ENCODE results near the gene MEF2C. TPM values are rescaled to one million over a fixed set of nuclear protein-coding genes. Genes with fewer than 3 reads are reported as not detected.
A peak's percentile ranks its signal among the peaks of the same experiment; 100 is the strongest.

The MEF2C gene
- total RNA-seq, 1 donor from 2014 or later = 0.33 TPM

DNA sequence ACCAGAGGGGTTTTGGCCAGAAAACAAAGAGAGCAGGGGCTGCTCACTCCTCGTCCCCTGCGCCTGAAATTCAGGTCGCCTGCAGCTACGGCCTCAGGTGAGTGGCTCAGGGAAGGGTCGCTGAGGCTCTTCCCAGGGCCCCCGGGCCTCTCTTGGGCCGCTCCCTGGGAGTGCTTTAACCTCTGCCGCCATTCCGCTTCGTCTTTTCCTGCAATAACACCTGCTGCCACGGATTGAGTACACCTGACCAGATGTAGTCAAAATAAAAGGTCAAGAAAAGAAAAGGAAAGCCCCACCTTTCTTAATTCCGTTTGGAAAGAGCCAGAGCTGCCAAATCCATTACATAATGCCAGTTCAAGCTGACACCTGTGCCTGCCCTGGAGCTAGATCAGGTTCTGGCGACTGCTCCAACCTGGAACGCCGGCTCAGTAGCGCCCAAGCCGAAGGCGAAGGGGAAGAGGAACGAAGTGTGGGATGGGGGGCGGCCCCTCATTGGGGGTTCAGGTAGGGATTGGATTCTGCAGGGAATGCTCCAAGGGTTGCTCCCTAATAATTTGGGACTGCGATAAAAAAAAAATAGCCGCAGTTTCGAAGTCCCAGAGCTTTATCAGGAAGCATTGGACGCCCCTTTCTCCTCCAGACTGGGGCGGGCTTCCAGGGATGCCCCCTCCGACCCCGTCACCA is 193.9 kb downstream of the MEF2C start:
- H3K9me3 Mint-ChIP-seq = no peaks in the 10 kb centered on the region
- peak; percentile 54 for DNase-seq
- no peak overlapping the region for H3K4me3 Mint-ChIP-seq
- peaks cover 90% of the 10 kb centered on the region for H3K27me3 Mint-ChIP-seq
- peaks cover 4% of the 10 kb centered on the region for H3K36me3 Mint-ChIP-seq (ENCODE audit: low read depth)
- intact Hi-C loops (cut with micrococcal nuclease) = loop anchor here (10.0 kb wide), 1 partner anchor 1264 kb away; no protein-coding TSS in a partner anchor
- H3K27ac Mint-ChIP-seq = peak overlapping the region; percentile 40
- H3K4me1 Mint-ChIP-seq = peaks cover 7% of the 10 kb centered on the region

DNA sequence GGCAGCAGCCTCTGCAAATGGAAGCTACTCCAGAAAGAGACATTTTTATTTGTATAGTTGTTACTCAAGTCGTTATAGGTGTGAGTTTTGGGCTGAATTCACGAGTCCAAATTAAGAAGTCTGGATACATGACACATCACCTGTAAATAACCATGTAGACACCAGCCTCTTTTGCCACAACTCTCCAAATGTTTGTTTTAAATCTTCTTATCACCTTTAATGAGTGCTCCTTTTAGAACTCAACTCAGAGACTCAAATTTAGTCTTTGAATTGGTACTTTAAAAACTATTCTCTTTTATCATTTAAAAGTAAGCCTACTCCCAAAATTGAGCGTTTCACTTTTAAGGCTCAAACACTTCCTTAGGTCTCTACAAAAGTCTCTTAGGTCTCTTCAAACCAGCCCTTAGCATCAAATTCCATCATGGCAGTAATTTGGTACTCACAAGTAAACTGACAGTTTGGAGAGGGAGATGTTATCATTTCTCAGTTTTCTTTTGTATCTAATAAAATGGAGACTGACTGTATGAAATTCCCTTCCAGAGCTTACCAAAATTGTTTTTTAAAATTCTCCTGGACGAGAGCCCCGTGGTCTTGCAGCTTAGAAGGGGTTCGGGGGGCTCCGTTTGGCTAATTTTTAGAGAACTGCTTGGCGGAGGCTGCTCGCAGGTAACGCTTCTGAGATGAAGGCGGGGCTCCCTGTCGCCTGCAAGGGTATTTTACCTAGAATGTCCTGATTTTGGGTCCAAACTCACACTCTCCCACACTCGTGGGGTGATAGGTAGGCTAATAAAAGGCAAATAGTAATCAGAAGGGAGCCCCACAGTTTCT is 194.6 kb downstream of the MEF2C start:
- no peak overlapping the region for H3K4me3 Mint-ChIP-seq
- peaks cover 90% of the 10 kb centered on the region for H3K27me3 Mint-ChIP-seq
- no peak overlapping the region for H3K27ac Mint-ChIP-seq
- DNase-seq = peak; percentile 23
- H3K9me3 Mint-ChIP-seq = no peaks in the 10 kb centered on the region
- H3K4me1 Mint-ChIP-seq = peaks cover 9% of the 10 kb centered on the region
- peaks cover 4% of the 10 kb centered on the region for H3K36me3 Mint-ChIP-seq (ENCODE audit: low read depth)
- intact Hi-C loops (cut with micrococcal nuclease) = loop anchor here (10.0 kb wide), 1 partner anchor 1264 kb away; no protein-coding TSS in a partner anchor

DNA sequence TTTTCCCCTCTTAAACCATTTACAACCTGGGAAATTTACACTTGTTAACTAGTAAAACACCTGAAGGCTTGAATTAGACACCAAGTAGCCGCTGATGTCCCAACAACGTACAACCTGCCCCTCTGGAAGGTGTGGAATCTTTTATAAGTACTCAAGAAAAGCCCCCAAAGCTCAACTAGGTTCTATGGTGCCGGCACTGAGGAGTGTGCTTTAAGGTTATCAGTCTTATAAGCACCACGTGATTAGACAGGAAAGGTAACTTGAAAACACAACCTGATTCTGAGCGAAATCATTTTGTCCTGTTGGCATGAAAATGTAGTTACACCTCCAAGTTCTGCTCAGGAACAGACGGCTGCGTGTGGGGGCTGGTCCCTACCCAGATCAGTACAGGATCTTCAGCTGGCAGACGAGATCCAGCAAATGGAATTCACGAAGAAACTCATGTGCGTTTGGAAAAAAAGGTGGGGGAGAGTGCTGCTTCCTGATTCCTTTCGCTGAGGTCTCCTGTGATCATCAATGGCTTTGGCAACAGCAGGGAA is 195.5 kb downstream of the MEF2C start:
- intact Hi-C loops (cut with micrococcal nuclease) = loop anchor here (10.0 kb wide), 1 partner anchor 1263 kb away; no protein-coding TSS in a partner anchor
- Mint-ChIP-seq H3K4me3 (no peak overlapping the region), H3K36me3 (ENCODE audit: low read depth) (peaks cover 4% of the 10 kb centered on the region), H3K27ac (no peak overlapping the region), H3K9me3 (no peaks in the 10 kb centered on the region), H3K27me3 (peaks cover 90% of the 10 kb centered on the region), H3K4me1 (peaks cover 9% of the 10 kb centered on the region)
- DNase-seq = peak; percentile 53

DNA sequence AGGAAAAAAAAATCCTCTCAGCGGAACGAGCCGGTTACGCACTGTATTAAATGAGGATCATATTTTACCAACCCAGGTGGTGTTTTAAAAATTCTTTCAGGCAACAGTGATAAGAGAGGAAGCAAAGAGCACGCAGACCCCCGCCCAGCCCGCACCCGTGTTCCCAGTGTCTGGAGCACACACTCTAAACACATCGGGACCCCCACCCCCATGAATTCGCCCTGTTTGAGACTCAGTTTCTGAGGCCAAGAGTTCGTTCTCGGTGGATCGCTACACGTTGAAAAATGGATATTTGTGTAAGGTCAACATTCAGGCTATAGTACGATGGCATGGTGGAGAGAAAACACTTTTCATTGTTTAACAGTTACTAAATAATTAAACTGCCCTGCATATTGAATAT is 196.3 kb downstream of the MEF2C start:
- Mint-ChIP-seq H3K27ac (peak overlapping the region; percentile 8), H3K9me3 (no peaks in the 10 kb centered on the region)
- intact Hi-C loops (cut with micrococcal nuclease) = loop anchor here (1.0 to 10.0 kb wide), 2 partner anchors 11 to 1262 kb away; no protein-coding TSS in a partner anchor

DNA sequence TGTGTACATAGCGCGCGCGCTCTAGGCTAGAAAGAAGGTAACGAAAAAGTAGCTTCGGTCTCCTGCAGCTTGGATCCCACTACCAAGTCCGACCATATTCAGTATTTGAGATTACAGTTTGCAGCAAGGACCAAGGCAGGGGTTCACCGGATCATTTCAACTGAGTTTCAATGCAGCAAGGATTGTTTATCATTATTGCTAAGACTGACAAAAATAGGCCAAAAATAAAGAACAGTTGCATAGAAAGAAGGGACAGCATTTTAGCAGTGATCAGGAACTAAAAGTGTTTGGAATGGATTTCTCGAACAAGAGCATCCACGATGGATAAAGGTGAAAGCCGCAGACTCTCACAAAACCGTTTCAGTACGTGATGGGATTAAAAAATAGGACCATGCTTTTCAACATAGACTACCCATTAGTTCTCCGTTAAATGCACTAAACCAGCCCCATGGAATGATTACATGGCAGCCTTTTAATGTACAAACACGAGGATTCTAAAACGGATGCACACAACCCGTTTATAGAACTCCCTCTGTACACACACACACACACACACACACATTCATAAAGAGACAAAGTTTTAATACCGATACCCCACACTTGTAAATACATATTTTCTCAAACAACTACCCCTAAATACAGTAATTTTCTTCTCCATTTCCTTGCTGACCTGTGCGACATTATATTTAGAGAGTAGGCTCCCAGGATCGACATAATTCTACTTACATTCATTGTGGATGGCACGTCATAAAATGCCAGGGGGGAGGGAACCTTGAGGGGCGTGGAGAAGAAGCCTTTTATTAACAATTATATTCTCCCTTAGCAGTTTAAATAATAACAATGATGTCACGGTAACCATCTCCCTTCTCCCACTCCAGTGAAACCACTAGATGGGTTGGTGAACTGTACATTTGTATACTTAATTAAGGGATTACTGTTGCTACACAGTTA is 197.1 kb downstream of the MEF2C start:
- H3K36me3 Mint-ChIP-seq (ENCODE audit: low read depth) = peaks cover under 1% of the 10 kb centered on the region
- intact Hi-C loops (cut with micrococcal nuclease) = loop anchor here (1.0 to 10.0 kb wide), 2 partner anchors 11 to 1261 kb away; no protein-coding TSS in a partner anchor
- H3K27ac Mint-ChIP-seq = peak overlapping the region; percentile 7
- DNase-seq = peak; percentile 56
- H3K4me1 Mint-ChIP-seq = peaks cover 8% of the 10 kb centered on the region
- no peaks in the 10 kb centered on the region for H3K9me3 Mint-ChIP-seq
- no peak overlapping the region for H3K4me3 Mint-ChIP-seq
- peaks cover 87% of the 10 kb centered on the region for H3K27me3 Mint-ChIP-seq

More for the DNA sequence above, 196.3 kb downstream of the MEF2C start:
- Mint-ChIP-seq H3K4me3 (no peak overlapping the region), H3K4me1 (peaks cover 9% of the 10 kb centered on the region), H3K36me3 (ENCODE audit: low read depth) (peaks cover 4% of the 10 kb centered on the region), H3K27me3 (peaks cover 87% of the 10 kb centered on the region)
- peak; percentile 37 for DNase-seq

DNA sequence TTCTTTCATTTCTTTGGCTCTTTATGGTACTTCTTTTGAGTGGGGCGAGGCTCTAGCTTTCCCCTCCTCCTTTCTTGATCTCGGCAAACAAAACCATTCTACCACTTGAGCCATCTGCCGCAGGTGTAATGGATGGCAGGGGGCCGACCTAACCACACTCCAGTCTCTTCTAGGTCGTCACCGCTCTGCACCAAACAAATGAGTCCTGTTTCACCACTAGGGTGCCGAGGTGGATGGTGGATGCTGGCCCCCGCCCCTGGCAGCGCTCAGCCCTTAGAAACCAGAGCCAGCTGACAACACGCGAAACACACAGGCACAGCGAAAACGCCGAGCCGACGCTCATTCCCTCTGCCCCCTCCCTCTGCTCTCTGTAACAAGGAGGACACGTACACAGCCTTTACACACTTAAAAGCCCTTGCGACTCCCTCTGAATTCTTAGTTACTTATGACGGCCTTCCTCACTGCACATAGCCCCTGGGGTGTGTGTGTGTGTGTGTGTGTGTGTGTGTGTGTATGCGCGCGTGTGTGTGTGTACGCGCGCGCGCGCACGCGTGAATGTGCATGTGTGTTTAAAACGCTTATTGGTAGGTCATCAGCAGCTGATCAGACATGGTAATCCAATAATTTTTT is 199.4 kb downstream of the MEF2C start:
- no peak overlapping the region for H3K4me3 Mint-ChIP-seq
- no peak overlapping the region for H3K27ac Mint-ChIP-seq
- DNase-seq = peak; percentile 64
- peaks cover 10% of the 10 kb centered on the region for H3K4me1 Mint-ChIP-seq
- intact Hi-C loops (cut with micrococcal nuclease) = loop anchor here (10.0 kb wide), 1 partner anchor 1259 kb away; no protein-coding TSS in a partner anchor
- H3K27me3 Mint-ChIP-seq = peaks cover 88% of the 10 kb centered on the region
- no peaks in the 10 kb centered on the region for H3K9me3 Mint-ChIP-seq
- peaks cover 2% of the 10 kb centered on the region for H3K36me3 Mint-ChIP-seq (ENCODE audit: low read depth)

DNA sequence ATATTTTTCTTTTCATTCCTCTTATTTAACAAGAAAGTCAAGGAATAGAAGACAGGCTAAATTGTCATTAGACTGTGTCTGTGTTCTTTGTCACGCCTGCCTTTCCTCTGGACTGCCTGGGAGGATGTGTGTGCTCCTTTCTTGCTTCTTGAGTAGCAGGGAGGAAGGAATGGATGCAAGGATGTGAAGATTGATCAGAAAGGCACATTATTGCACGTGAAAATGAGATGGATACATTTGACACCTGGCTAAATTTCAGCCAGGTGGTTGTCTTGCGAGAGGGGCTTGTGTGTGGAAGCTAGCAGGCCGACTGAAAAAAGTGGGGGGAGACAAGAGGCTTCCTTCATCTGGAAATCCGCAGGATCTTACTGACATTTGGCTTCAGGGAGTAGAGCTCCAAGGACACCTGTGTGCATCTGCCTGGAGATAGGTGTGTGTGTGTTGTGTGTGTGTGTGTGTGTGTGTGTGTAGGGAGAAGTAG is 200.1 kb downstream of the MEF2C start:
- Mint-ChIP-seq H3K9me3 (no peaks in the 10 kb centered on the region), H3K27ac (peak overlapping the region; percentile 18), H3K4me3 (no peak overlapping the region), H3K36me3 (ENCODE audit: low read depth) (peaks cover 2% of the 10 kb centered on the region), H3K4me1 (peaks cover 12% of the 10 kb centered on the region), H3K27me3 (peaks cover 86% of the 10 kb centered on the region)
- intact Hi-C loops (cut with micrococcal nuclease) = loop anchor here (10.0 kb wide), 1 partner anchor 1258 kb away; no protein-coding TSS in a partner anchor
- DNase-seq = no peak

DNA sequence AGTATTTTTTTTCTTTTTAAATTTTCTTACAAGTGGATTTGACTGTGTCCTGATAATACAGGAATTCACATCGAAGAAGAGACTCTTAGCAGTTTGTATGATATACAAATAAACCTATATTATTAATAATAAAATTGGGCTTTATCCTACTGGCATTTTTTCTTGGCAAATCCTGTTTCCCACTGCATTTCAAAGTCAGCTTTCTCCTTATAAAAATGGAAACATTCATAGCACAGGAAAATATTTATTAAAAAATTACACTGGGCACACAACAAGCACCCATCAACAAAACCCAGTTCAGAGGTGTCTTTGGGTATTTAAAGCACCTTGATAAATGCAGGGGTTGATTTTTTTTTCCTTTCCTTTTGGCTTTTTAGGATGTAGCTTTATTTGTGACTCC is 200.9 kb downstream of the MEF2C start:
- Mint-ChIP-seq H3K27ac (no peak overlapping the region), H3K27me3 (peaks cover 87% of the 10 kb centered on the region), H3K4me1 (peaks cover 12% of the 10 kb centered on the region), H3K36me3 (ENCODE audit: low read depth) (peaks cover 2% of the 10 kb centered on the region), H3K4me3 (no peak overlapping the region), H3K9me3 (no peaks in the 10 kb centered on the region)
- no peak for DNase-seq
- intact Hi-C loops (cut with micrococcal nuclease) = loop anchor here (10.0 kb wide), 1 partner anchor 1257 kb away; no protein-coding TSS in a partner anchor

DNA sequence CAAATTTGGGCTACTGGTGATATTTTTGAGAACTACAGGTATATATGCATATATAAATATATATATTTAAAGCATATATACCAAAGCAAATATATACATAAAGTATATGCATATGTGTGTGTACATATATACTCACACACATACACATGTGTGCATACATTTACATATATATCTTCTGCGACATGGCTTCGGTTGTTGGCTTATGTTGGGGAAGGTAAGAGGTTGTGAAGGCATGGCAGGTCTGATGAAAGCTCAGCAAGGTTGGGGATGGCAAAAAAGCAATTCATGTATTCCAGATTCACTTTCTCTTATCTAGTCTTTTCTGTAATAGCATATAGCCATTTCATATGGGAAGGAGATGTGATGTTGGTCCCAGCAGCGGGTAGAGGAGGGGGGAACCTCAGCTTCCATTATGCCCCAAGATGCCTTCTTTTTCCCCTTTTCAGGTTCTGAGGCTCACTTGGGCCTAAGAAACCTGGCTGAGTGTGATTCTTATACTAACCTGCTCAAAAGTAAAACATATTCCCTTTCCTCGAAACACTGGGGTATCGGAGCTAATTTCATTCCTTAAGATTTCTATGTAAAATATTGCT is 201.7 kb downstream of the MEF2C start:
- Mint-ChIP-seq H3K9me3 (peaks cover 4% of the 10 kb centered on the region), H3K4me1 (peaks cover 15% of the 10 kb centered on the region), H3K27ac (no peak overlapping the region), H3K4me3 (no peak overlapping the region), H3K27me3 (peaks cover 84% of the 10 kb centered on the region), H3K36me3 (ENCODE audit: low read depth) (peaks cover 2% of the 10 kb centered on the region)
- intact Hi-C loops (cut with micrococcal nuclease) = loop anchor here (2.0 to 10.0 kb wide), 2 partner anchors 539 to 1257 kb away; no protein-coding TSS in a partner anchor
- DNase-seq = no peak

DNA sequence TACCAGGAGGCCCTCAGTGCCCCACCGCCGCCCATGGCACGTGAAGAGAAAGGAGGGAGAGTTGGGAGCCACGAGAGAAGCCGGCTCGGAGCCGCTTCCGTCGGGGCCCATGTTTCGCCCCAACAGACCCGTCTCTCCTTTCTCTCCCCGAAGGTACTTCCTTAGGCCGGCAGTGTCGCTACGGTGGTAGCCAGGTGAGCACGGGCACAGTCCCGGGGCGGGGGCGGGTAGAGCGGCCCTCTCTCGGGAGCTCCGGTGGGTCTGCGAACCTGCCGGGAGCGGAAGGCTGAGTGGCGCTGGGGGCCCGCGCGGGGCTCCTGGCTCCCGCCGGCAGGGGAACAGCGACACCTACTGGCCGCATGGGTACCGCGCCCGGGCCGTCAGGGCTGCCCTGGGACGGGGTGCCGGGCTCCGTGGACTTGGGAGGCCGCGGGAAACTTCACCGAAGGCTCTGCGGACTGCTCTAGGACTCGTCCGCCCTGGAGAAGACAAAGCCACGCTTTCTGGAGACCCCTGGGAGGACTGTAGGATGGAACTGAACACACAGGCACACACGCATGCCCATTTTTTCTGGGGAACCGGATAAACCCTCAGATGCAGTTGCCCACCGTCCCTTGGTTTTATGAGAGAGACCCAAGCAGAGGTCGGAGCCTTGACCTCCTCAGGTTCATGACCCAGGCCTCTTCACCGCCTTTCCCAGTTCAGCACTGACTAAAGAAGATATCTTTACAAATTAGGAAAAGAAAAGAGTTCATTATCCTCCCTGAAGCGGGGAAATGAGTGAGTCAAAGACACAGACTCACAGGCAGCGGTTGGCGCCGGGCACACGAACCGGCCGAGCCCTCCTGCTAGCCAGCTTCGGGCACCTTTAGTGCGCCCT is 202.5 kb downstream of the MEF2C start:
- H3K36me3 Mint-ChIP-seq (ENCODE audit: low read depth) = peaks cover 2% of the 10 kb centered on the region
- peak; percentile 94 for DNase-seq
- intact Hi-C loops (cut with micrococcal nuclease) = loop anchor here (1.0 to 10.0 kb wide), 4 partner anchors 11 to 1256 kb away; no protein-coding TSS in a partner anchor
- H3K27me3 Mint-ChIP-seq = peaks cover 82% of the 10 kb centered on the region
- H3K4me1 Mint-ChIP-seq = peaks cover 19% of the 10 kb centered on the region
- H3K4me3 Mint-ChIP-seq = peak overlapping the region; percentile 58
- no peak overlapping the region for H3K27ac Mint-ChIP-seq
- H3K9me3 Mint-ChIP-seq = peaks cover 5% of the 10 kb centered on the region

DNA sequence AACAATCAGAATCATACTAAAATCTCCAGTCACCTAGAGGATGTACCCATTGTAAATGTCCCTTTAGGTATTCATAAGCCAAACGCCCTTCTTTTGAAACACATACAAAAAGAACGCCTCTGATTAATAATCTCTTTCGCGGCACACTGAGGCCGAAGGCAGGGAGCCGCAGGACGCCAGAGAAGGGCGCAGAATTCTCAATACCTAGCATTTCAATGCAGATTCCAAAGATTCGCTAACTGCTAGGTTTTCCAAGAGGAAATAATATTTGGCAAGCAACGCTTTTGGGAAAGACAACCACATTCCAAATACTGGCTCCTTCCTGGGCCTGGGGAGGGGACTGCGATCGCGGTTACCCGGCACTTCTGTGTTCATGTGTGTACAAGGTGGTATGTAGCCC is 203.3 kb downstream of the MEF2C start:
- intact Hi-C loops (cut with micrococcal nuclease) = loop anchor here (1.0 to 10.0 kb wide), 4 partner anchors 12 to 1255 kb away; no protein-coding TSS in a partner anchor
- Mint-ChIP-seq H3K9me3 (peaks cover 10% of the 10 kb centered on the region), H3K27ac (peak overlapping the region; percentile 6), H3K36me3 (ENCODE audit: low read depth) (peaks cover 2% of the 10 kb centered on the region), H3K4me1 (peaks cover 24% of the 10 kb centered on the region), H3K4me3 (no peak overlapping the region), H3K27me3 (peaks cover 83% of the 10 kb centered on the region)
- DNase-seq = peak; percentile 57

Data from activated CD4-positive, alpha-beta T cell treated with anti-CD3 and anti-CD28 coated beads, Interleukin-2, amount 10 ng/mL, durations not matched to agents 24 days and 14 days (primary cell).